ENCODE measurements around the gene EIF1AX. TPM values are rescaled to one million over a fixed set of nuclear protein-coding genes. Genes with fewer than 3 reads are reported as not detected.
"Not testable (repeated sequence)": the region's sequence is repeated elsewhere in the genome, so short reads cannot be mapped to it uniquely, and the experiment has no call there.

EIF1AX gene
- total and polyA plus RNA-seq, 2 donors, result 45.7 to 69.3 TPM

- Histone ChIP-seq H3K4me3 (ENCODE audit: low read depth, low read length) (no peak overlapping the region), H3K4me1 (ENCODE audit: insufficient read depth) (no peaks in the 10 kb centered on the region), H3K27ac (ENCODE audit: low read depth) (no peak overlapping the region), H3K36me3 (ENCODE audit: insufficient read depth) (no peaks in the 10 kb centered on the region)
- no peak for DNase-seq (ENCODE audit: extremely low spot score)
- 61% methylated on average over 2 of the region's 2 CpGs for WGBS
These were observed 1.9 kb upstream of the EIF1AX start for GRCh38 chrX:20143561-20143960.

GRCh38 chrX:20143111-20143510 is 1.5 kb upstream of the EIF1AX start:
- H3K4me3 ChIP-seq (ENCODE audit: low read depth, low read length), result no peak overlapping the region
- no peaks in the 10 kb centered on the region for H3K4me1 ChIP-seq (ENCODE audit: insufficient read depth)
- H3K27ac ChIP-seq (ENCODE audit: low read depth), result no peak overlapping the region
- no peaks in the 10 kb centered on the region for H3K36me3 ChIP-seq (ENCODE audit: insufficient read depth)
- no peak for DNase-seq (ENCODE audit: extremely low spot score)
- WGBS, result 53% methylated on average over 6 of the region's 6 CpGs

- DNase-seq (ENCODE audit: extremely low spot score), result no peak
- Histone ChIP-seq H3K4me1 (ENCODE audit: insufficient read depth) (no peaks in the 10 kb centered on the region), H3K36me3 (ENCODE audit: insufficient read depth) (no peaks in the 10 kb centered on the region), H3K4me3 (ENCODE audit: low read depth, low read length) (peak overlapping the region; percentile 14), H3K27ac (ENCODE audit: low read depth) (no peak overlapping the region)
- 3% methylated on average over 3 of the region's 3 CpGs for WGBS
These were observed 1.2 kb downstream of the EIF1AX start for GRCh38 chrX:20140420-20140819.

GRCh38 chrX:20139966-20140365 is 1.7 kb downstream of the EIF1AX start:
- no peak for DNase-seq (ENCODE audit: extremely low spot score)
- Histone ChIP-seq H3K27ac (ENCODE audit: low read depth) (no peak overlapping the region), H3K4me1 (ENCODE audit: insufficient read depth) (no peaks in the 10 kb centered on the region), H3K36me3 (ENCODE audit: insufficient read depth) (no peaks in the 10 kb centered on the region), H3K4me3 (ENCODE audit: low read depth, low read length) (peak overlapping the region; percentile 14)
- WGBS, result 35% methylated on average over 2 of the region's 2 CpGs

GRCh38 chrX:20135944-20136343 is 5.7 kb downstream of the EIF1AX start:
- 72% methylated on average over 5 of the region's 5 CpGs for WGBS
- Histone ChIP-seq H3K36me3 (ENCODE audit: insufficient read depth) (peaks cover 2% of the 10 kb centered on the region), H3K27ac (ENCODE audit: low read depth) (no peak overlapping the region), H3K4me3 (ENCODE audit: low read depth, low read length) (no peak overlapping the region), H3K4me1 (ENCODE audit: insufficient read depth) (no peaks in the 10 kb centered on the region)
- no peak for DNase-seq (ENCODE audit: extremely low spot score)

GRCh38 chrX:20132666-20133065 is 9.0 kb downstream of the EIF1AX start:
- H3K36me3 ChIP-seq (ENCODE audit: insufficient read depth), result peaks cover 2% of the 10 kb centered on the region
- WGBS, result 85% methylated on average over 1 of the region's 1 CpG
- H3K4me1 ChIP-seq (ENCODE audit: insufficient read depth), result no peaks in the 10 kb centered on the region
- no peak overlapping the region for H3K27ac ChIP-seq (ENCODE audit: low read depth)
- DNase-seq (ENCODE audit: extremely low spot score), result no peak
- no peak overlapping the region for H3K4me3 ChIP-seq (ENCODE audit: low read depth, low read length)

- WGBS, result 91% methylated on average over 1 of the region's 1 CpG
- Histone ChIP-seq H3K27ac (ENCODE audit: low read depth) (no peak overlapping the region), H3K36me3 (ENCODE audit: insufficient read depth) (peaks cover 2% of the 10 kb centered on the region), H3K4me1 (ENCODE audit: insufficient read depth) (no peaks in the 10 kb centered on the region), H3K4me3 (ENCODE audit: low read depth, low read length) (no peak overlapping the region)
- DNase-seq (ENCODE audit: extremely low spot score), result no peak
These were observed 11.3 kb downstream of the EIF1AX start for GRCh38 chrX:20130357-20130756.

- Histone ChIP-seq H3K27ac (ENCODE audit: low read depth) (no peak overlapping the region), H3K4me1 (ENCODE audit: insufficient read depth) (no peaks in the 10 kb centered on the region), H3K4me3 (ENCODE audit: low read depth, low read length) (no peak overlapping the region), H3K36me3 (ENCODE audit: insufficient read depth) (peaks cover 2% of the 10 kb centered on the region)
- DNase-seq (ENCODE audit: extremely low spot score), result no peak
- 93% methylated on average over 1 of the region's 1 CpG for WGBS
These were observed 12.1 kb downstream of the EIF1AX start for GRCh38 chrX:20129547-20129946.

- Histone ChIP-seq H3K27ac (ENCODE audit: low read depth) (no peak overlapping the region), H3K4me3 (ENCODE audit: low read depth, low read length) (no peak overlapping the region), H3K4me1 (ENCODE audit: insufficient read depth) (no peaks in the 10 kb centered on the region), H3K36me3 (ENCODE audit: insufficient read depth) (peaks cover 2% of the 10 kb centered on the region)
- DNase-seq (ENCODE audit: extremely low spot score), result no peak
- 48% methylated on average over 4 of the region's 4 CpGs for WGBS
These were observed 13.0 kb downstream of the EIF1AX start for GRCh38 chrX:20128670-20129069.

GRCh38 chrX:20127440-20127839 is 14.2 kb downstream of the EIF1AX start:
- not testable (repeated sequence) for H3K27ac ChIP-seq (ENCODE audit: low read depth); H3K36me3 ChIP-seq (ENCODE audit: insufficient read depth); H3K4me1 ChIP-seq (ENCODE audit: insufficient read depth); H3K4me3 ChIP-seq (ENCODE audit: low read depth, low read length); DNase-seq (ENCODE audit: extremely low spot score)
- 2% methylated on average over 3 of the region's 3 CpGs for WGBS

- not testable (repeated sequence) for DNase-seq (ENCODE audit: extremely low spot score); H3K4me3 ChIP-seq (ENCODE audit: low read depth, low read length); H3K4me1 ChIP-seq (ENCODE audit: insufficient read depth); H3K36me3 ChIP-seq (ENCODE audit: insufficient read depth); H3K27ac ChIP-seq (ENCODE audit: low read depth)
- WGBS, result 12% methylated on average over 1 of the region's 1 CpG
These were observed 14.8 kb downstream of the EIF1AX start for GRCh38 chrX:20126833-20127232.

GRCh38 chrX:20124964-20125363 is 16.7 kb downstream of the EIF1AX start:
- Histone ChIP-seq H3K4me3 (ENCODE audit: low read depth, low read length) (no peak overlapping the region), H3K36me3 (ENCODE audit: insufficient read depth) (no peaks in the 10 kb centered on the region), H3K4me1 (ENCODE audit: insufficient read depth) (no peaks in the 10 kb centered on the region), H3K27ac (ENCODE audit: low read depth) (no peak overlapping the region)
- DNase-seq (ENCODE audit: extremely low spot score), result no peak

GRCh38 chrX:20118065-20118824 is 23.4 kb downstream of the EIF1AX start:
- no peaks in the 10 kb centered on the region for H3K36me3 ChIP-seq (ENCODE audit: insufficient read depth)
- no peak overlapping the region for H3K27ac ChIP-seq (ENCODE audit: low read depth)
- no peaks in the 10 kb centered on the region for H3K4me1 ChIP-seq (ENCODE audit: insufficient read depth)
- H3K4me3 ChIP-seq (ENCODE audit: low read depth, low read length), result no peak overlapping the region
- DNase-seq (ENCODE audit: extremely low spot score), result no peak
- WGBS, result 45% methylated on average over 12 of the region's 12 CpGs

GRCh38 chrX:20116577-20117240 is 24.9 kb downstream of the EIF1AX start, which contains the start of gene MAP7D2:
TSS of gene MAP7D2 (minus strand) at chrX:20116907. CDS start at chrX:20116879, 28 bp downstream.
- DNase-seq (ENCODE audit: extremely low spot score), result no peak
- WGBS, result 14% methylated on average over 91 of the region's 91 CpGs
- Histone ChIP-seq H3K27ac (ENCODE audit: low read depth) (no peak within 1 kb of the TSS), H3K4me3 (ENCODE audit: low read depth, low read length) (peak within 1 kb of the TSS; percentile 21), H3K36me3 (ENCODE audit: insufficient read depth) (no peaks in the 10 kb centered on the region), H3K4me1 (ENCODE audit: insufficient read depth) (no peaks in the 10 kb centered on the region)
